ENCODE measurements around the gene ZCCHC4. TPM values are rescaled to one million over a fixed set of nuclear protein-coding genes. Genes with fewer than 3 reads are reported as not detected.
A peak's percentile ranks its signal among the peaks of the same experiment; 100 is the strongest.

The ZCCHC4 gene
- total RNA-seq, 4 donors from 2014 or later: 14.7 to 55.3 (median 19.8) TPM

DNA sequence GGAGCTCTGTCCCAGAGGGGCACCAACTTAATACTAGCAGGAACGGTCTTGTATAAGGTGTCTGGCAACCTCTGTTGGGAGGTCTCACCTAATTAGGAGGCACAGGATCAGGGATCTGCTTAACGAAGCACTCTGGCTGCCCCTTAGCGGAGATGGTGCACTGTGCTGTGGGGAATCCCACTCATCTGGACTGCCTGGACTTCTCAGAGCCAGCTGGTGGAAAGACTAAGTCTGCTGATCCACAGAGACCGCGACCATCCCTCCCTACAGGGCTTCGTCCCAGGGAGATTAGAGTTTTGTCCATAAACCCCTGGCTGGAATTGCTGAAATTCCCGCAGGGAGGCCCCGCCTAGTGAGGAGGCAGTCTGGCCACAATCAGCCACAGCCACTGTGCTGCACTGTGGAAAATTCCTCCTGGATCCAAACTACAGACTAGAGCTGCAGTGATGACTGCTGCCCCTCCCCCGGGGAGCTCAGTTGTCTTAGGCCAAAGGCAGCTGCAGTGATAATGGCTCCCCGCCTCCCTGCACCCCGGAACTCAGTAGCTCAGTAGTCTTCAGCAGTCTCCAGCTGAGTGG, 22.0 kb upstream of the ZCCHC4 start:
- TF ChIP-seq POLR2A (IDR thresholded peaks at IDR 0.05): no peak
- H3K27ac ChIP-seq: no peak overlapping the region
- no peaks in the 10 kb centered on the region for H3K27me3 ChIP-seq

DNA sequence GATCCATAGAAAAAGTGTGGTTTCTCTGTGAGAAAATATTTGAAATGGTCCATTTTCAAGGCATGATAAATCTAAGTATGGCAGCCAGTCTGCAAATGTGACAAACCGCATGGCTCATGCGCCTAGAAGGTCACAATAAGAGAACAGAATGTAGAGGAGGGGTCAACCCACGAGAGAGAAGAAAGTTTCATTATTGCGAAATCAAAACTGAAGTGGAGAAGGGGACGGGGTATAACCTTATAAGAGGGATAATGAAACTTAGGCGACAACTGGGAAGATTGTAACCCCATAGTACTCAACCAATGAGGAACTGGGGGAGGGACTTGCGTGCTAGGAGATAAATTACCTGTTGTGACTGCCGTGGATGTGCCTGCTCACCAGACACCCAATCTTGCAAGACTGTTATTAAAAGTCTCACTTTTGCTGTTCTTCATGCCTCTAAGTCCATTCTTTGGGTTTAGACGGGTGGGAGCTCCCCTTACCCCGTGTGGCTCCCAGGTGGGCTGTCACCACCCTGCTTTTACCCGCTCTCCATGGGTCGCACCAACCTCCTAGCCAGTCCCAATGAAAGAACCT, 21.3 kb upstream of the ZCCHC4 start:
- TF ChIP-seq POLR2A (IDR thresholded peaks at IDR 0.05): no peak
- TF ChIP-seq, protein P1, sequence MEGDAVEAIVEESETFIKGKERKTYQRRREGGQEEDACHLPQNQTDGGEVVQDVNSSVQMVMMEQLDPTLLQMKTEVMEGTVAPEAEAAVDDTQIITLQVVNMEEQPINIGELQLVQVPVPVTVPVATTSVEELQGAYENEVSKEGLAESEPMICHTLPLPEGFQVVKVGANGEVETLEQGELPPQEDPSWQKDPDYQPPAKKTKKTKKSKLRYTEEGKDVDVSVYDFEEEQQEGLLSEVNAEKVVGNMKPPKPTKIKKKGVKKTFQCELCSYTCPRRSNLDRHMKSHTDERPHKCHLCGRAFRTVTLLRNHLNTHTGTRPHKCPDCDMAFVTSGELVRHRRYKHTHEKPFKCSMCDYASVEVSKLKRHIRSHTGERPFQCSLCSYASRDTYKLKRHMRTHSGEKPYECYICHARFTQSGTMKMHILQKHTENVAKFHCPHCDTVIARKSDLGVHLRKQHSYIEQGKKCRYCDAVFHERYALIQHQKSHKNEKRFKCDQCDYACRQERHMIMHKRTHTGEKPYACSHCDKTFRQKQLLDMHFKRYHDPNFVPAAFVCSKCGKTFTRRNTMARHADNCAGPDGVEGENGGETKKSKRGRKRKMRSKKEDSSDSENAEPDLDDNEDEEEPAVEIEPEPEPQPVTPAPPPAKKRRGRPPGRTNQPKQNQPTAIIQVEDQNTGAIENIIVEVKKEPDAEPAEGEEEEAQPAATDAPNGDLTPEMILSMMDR (IDR thresholded peaks at IDR 0.05): no peak
- Histone ChIP-seq H3K9me3 (no peaks in the 10 kb centered on the region), H3K27ac (no peak overlapping the region), H3K4me3 (no peak overlapping the region), H3K4me1 (no peaks in the 10 kb centered on the region), H3K27me3 (no peaks in the 10 kb centered on the region), H3K36me3 (no peaks in the 10 kb centered on the region)
- DNase-seq: no peak

More for the DNA sequence above, 22.0 kb upstream of the ZCCHC4 start:
- Histone ChIP-seq H3K9me3 (no peaks in the 10 kb centered on the region), H3K4me1 (no peaks in the 10 kb centered on the region), H3K36me3 (no peaks in the 10 kb centered on the region), H3K4me3 (no peak overlapping the region)
- DNase-seq: no peak

DNA sequence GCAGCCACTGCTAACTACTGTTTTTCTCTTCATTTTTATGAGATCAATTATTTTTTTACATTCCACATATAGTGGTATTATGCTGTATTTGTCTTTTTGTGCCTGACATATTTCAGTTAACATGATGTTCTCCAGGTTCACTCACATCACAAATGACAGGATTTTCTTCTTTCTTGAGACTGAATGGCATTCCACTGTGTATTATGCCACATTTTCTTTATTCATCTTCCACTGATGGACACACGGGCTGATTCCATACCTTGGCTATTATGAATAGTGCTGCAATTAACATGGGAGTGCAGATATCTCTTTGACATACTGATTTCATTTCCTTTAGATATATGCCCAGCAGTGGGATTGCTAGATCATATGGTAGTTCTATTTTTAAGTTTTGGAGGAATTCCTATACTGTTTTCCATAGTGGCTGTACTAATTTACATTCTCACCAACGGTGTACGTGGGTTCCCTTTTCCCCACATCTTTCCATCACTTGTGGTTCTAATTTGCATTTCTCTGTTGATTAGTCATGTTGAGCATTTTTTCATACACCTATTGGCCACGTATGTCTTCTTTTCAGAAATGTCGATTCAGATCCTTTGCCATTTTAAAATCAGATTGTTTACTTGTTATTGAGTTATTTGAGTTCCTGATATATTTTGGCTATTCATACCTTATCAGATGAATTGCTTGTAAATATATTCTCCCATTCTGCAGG, 14.9 kb upstream of the ZCCHC4 start:
- no peak overlapping the region for H3K27ac ChIP-seq

DNA sequence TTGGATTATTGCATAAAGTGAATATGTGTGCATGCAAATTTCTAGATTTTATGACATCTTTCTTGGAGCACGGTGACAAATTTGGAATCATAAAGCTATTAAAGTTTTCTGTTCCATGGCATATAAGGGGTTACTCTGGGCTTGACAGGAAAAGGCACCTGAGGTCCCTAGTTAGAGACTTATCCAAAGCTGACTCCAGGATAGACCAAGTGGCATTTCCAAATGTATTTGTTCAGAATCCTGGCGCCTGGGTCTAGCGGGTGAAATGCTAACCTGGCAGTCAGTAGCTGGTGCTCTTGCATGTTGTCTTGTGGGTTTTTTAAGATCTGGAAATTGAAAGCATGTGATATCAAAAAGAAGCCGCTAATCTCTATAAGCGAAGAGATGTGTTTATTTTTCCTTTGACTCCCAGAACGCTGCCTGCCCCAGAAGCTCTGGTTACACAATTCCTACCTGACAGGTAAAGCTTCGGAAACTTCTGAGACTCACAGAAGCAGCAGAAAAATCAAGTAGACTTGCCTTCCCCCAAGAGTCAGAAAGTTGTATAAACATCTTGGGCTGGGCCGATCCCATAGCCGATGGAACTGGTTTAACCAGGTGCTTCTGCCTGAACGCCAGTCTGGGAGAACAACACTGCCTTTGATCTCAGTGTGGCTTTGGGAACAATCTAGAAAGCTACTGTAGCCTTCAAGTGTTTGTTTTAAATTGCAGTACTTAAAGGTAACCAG, 12.9 kb upstream of the ZCCHC4 start:
- no peak overlapping the region for H3K27ac ChIP-seq
- H3K4me3 ChIP-seq: no peak overlapping the region
- TF ChIP-seq, protein P1 (IDR thresholded peaks at IDR 0.05): peak in 1 of 6 experiments; percentile 15
- TF ChIP-seq POLR2A (IDR thresholded peaks at IDR 0.05): no peak
- H3K9me3 ChIP-seq: no peaks in the 10 kb centered on the region
- no peaks in the 10 kb centered on the region for H3K4me1 ChIP-seq
- no peak for DNase-seq
- H3K36me3 ChIP-seq: no peaks in the 10 kb centered on the region
- H3K27me3 ChIP-seq: no peaks in the 10 kb centered on the region

More for the DNA sequence above, 14.9 kb upstream of the ZCCHC4 start:
- no peaks in the 10 kb centered on the region for H3K36me3 ChIP-seq
- no peaks in the 10 kb centered on the region for H3K27me3 ChIP-seq
- TF ChIP-seq, protein P1 (IDR thresholded peaks at IDR 0.05): no peak
- TF ChIP-seq POLR2A (IDR thresholded peaks at IDR 0.05): no peak
- no peaks in the 10 kb centered on the region for H3K4me1 ChIP-seq
- H3K9me3 ChIP-seq: no peaks in the 10 kb centered on the region
- DNase-seq: no peak
- H3K4me3 ChIP-seq: no peak overlapping the region

DNA sequence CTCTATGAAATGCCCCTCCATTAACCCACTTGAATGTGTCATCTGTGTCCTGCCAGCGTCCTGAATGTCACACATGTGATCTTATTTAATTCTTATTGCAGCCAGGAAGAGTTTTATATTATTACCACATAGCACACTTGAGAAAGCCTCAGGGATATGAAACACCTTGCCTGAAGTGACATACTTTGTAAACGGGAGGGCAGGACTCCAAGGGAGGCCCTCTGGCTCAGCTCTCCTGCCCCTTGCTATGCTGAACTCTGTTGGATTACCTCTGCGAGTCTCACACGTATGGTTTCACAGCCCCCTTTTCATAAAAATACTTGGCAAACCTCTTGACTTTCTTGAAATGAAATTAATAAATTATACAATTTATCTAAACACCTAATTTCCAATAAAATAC, 11.1 kb upstream of the ZCCHC4 start:
- Histone ChIP-seq H3K36me3 (no peaks in the 10 kb centered on the region), H3K27me3 (no peaks in the 10 kb centered on the region), H3K4me1 (no peaks in the 10 kb centered on the region), H3K4me3 (no peak overlapping the region), H3K9me3 (no peaks in the 10 kb centered on the region), H3K27ac (no peak overlapping the region)
- TF ChIP-seq, protein P1 (IDR thresholded peaks at IDR 0.05): no peak
- no peak for TF ChIP-seq POLR2A (IDR thresholded peaks at IDR 0.05)
- DNase-seq: no peak

DNA sequence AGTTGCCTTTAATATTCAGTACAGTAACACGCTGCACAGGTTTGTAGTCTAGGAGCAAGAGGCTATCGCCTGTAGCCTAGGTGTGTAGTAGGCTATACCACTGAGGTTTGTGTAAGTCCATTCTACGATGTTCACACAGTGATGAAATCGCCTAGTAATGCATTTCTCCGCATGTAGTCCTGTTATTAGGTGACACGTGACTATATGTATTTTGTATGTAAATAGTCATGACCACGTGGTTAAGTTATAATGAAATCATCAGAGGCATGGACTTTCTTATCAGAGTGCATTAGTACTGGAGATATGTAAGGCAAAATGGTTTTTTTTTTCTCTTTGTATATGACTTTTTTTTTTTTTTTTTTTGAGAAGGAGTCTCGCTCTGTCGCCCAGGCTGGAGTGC, 9.9 kb upstream of the ZCCHC4 start:
- H3K27me3 ChIP-seq: no peaks in the 10 kb centered on the region
- no peak for DNase-seq
- TF ChIP-seq, protein P1 (IDR thresholded peaks at IDR 0.05): no peak
- TF ChIP-seq POLR2A (IDR thresholded peaks at IDR 0.05): no peak
- no peaks in the 10 kb centered on the region for H3K9me3 ChIP-seq
- no peak overlapping the region for H3K4me3 ChIP-seq
- no peaks in the 10 kb centered on the region for H3K36me3 ChIP-seq
- no peaks in the 10 kb centered on the region for H3K4me1 ChIP-seq
- no peak overlapping the region for H3K27ac ChIP-seq
